Trophoblast cell (in vitro differentiated cells and primary cell): ENCODE results near the gene SNX33.

Source experiments
- DNase-seq, 2 donors: peaks; one replicate each; pipeline ENCODE4 v3.0.0-alpha.2; 2016
- H2AFZ ChIP-seq: 2 replicates; pipeline ENCODE4 v1.6.1; 2013; ENCODE audit warnings: low read length, moderate library complexity, mild to moderate bottlenecking; ENCODE audit not compliant: insufficient read depth, poor library complexity
- H2AK5ac ChIP-seq: 2 replicates; pipeline ENCODE4 v1.6.1; 2013; ENCODE audit warnings: mild to moderate bottlenecking, low read length
- H2BK120ac ChIP-seq: 2 replicates; pipeline ENCODE4 v1.6.1; 2013; ENCODE audit warnings: low read length, mild to moderate bottlenecking, moderate library complexity; ENCODE audit not compliant: insufficient read depth, poor library complexity
- H2BK12ac ChIP-seq: 2 replicates; pipeline ENCODE4 v1.6.1; 2013; ENCODE audit warnings: mild to moderate bottlenecking, low read length, moderate library complexity
- H2BK5ac ChIP-seq: 2 replicates; pipeline ENCODE4 v1.6.1; 2013; ENCODE audit warnings: low read length, low read depth, moderate library complexity, mild to moderate bottlenecking; ENCODE audit not compliant: poor library complexity
- H3K14ac ChIP-seq: 2 replicates; pipeline ENCODE4 v1.6.1; 2013; ENCODE audit warnings: mild to moderate bottlenecking, low read length
- H3K18ac ChIP-seq: 2 replicates; pipeline ENCODE4 v1.6.1; 2013; ENCODE audit warnings: mild to moderate bottlenecking, low read length
- H3K23ac ChIP-seq: 2 replicates; pipeline ENCODE4 v1.6.1; 2013; ENCODE audit warnings: low read length
- H3K27ac ChIP-seq: 2 replicates; pipeline ENCODE4 v1.5.1; 2013; ENCODE audit warnings: low read depth, mild to moderate bottlenecking, inconsistent platforms, low read length, moderate library complexity
- H3K27me3 ChIP-seq: 2 replicates; pipeline ENCODE4 v1.6.1; 2013; ENCODE audit warnings: inconsistent platforms, mild to moderate bottlenecking, low read length, moderate library complexity; ENCODE audit not compliant: insufficient read depth
- H3K36me3 ChIP-seq, 2 experiments: 1 replicate in 1 of 2; 2 replicates in 1 of 2; pipeline ENCODE4 v1.6.1; 2013; ENCODE audit warnings: low read length in 2 of 2, mild to moderate bottlenecking in 2 of 2, moderate library complexity in 1 of 2; ENCODE audit not compliant: insufficient read depth in 2 of 2, control insufficient read depth in 1 of 2
- H3K4ac ChIP-seq: 2 replicates; pipeline ENCODE4 v1.6.1; 2013; ENCODE audit warnings: low read depth, mild to moderate bottlenecking, low read length, moderate library complexity
- H3K4me1 ChIP-seq, 2 experiments: 1 replicate in 1 of 2; 2 replicates in 1 of 2; pipeline ENCODE4 v1.6.1; 2013; ENCODE audit warnings: low read length in 2 of 2, mild to moderate bottlenecking in 2 of 2, moderate library complexity in 1 of 2; ENCODE audit not compliant: insufficient read depth in 2 of 2, control insufficient read depth in 1 of 2
- H3K4me2 ChIP-seq: 2 replicates; pipeline ENCODE4 v1.6.1; 2013; ENCODE audit warnings: inconsistent platforms, mild to moderate bottlenecking, low read length, moderate library complexity
- H3K4me3 ChIP-seq: 2 replicates; pipeline ENCODE4 v1.5.1; 2013; ENCODE audit warnings: mild to moderate bottlenecking, low read depth, low read length, inconsistent platforms
- H3K79me1 ChIP-seq: one replicate; pipeline ENCODE4 v1.6.1; 2013; ENCODE audit warnings: low read length
- H3K79me2 ChIP-seq: 2 replicates; pipeline ENCODE4 v1.6.1; 2013; ENCODE audit warnings: low read length, mild to moderate bottlenecking; ENCODE audit not compliant: control insufficient read depth, insufficient read depth, poor library complexity
- H3K9ac ChIP-seq: 2 replicates; pipeline ENCODE4 v1.6.1; 2013; ENCODE audit warnings: mild to moderate bottlenecking, low read length
- H3K9me3 ChIP-seq: 2 replicates; pipeline ENCODE4 v1.6.1; 2013; ENCODE audit warnings: low read depth, mild to moderate bottlenecking, control low read depth, inconsistent platforms, low read length; ENCODE audit not compliant: insufficient read depth
- H4K12ac ChIP-seq: 2 replicates; pipeline ENCODE4 v1.6.1; 2013; ENCODE audit warnings: low read depth, mild to moderate bottlenecking, low read length, moderate library complexity
- H4K8ac ChIP-seq: 2 replicates; pipeline ENCODE4 v1.6.1; 2013; ENCODE audit warnings: low read depth, mild to moderate bottlenecking, low read length, moderate library complexity
- H4K91ac ChIP-seq: one replicate; pipeline ENCODE4 v1.6.1; 2013; ENCODE audit warnings: low read depth, mild to moderate bottlenecking, low read length, moderate library complexity
- WGBS: extraction: QIAGEN DNeasy Blood & Tissue Kit; methylation state at CpG from one replicate; pipeline ENCODE4 v1.1.7; 2013; ENCODE audit warnings: missing lambda C conversion rate; ENCODE audit not compliant: insufficient read length, insufficient coverage; ENCODE audit errors: extremely low coverage; 5-methylcytosine and 5-hydroxymethylcytosine counted together

Gene SNX33

GRCh38 chr15:75654201-75654907 is 6.6 kb downstream of the SNX33 start:
- Histone ChIP-seq H2AFZ (no peak overlapping the region), H3K4me1 (peaks cover 30 to 37% of the 10 kb centered on the region in 2 experiments), H3K79me1 (peaks cover 2% of the 10 kb centered on the region), H3K4ac (no peak overlapping the region), H2BK12ac (no peak overlapping the region), H3K9me3 (peaks cover 2% of the 10 kb centered on the region), H3K4me3 (no peak overlapping the region), H2BK5ac (no peak overlapping the region), H3K27ac (no peak overlapping the region), H3K18ac (no peak overlapping the region), H3K23ac (no peak overlapping the region), H3K27me3 (no peaks in the 10 kb centered on the region), H4K12ac (no peak overlapping the region), H3K14ac (no peak overlapping the region), H4K91ac (no peak overlapping the region), H3K4me2 (no peak overlapping the region), H4K8ac (no peak overlapping the region), H3K9ac (no peak overlapping the region), H3K79me2 (peaks cover 2% of the 10 kb centered on the region), H2BK120ac (no peak overlapping the region), H3K36me3 (peaks cover 36 to 45% of the 10 kb centered on the region in 2 experiments), H2AK5ac (no peak overlapping the region)
- DNase-seq: no peak
- WGBS: no CpG with 5 or more reads among the region's 4 CpGs

- no peak overlapping the region for H4K12ac ChIP-seq
- H3K4ac ChIP-seq: no peak overlapping the region
- no peak overlapping the region for H2BK12ac ChIP-seq
- H3K18ac ChIP-seq: no peak overlapping the region
- H3K4me3 ChIP-seq: no peak overlapping the region
- H2BK5ac ChIP-seq: no peak overlapping the region
- H3K79me2 ChIP-seq: peaks cover 2% of the 10 kb centered on the region
- H3K9me3 ChIP-seq: peaks cover 2% of the 10 kb centered on the region
- no CpG with 5 or more reads among the region's 4 CpGs for WGBS
- H3K23ac ChIP-seq: no peak overlapping the region
- H3K27ac ChIP-seq: no peak overlapping the region
- peaks cover 2% of the 10 kb centered on the region for H3K79me1 ChIP-seq
- no peaks in the 10 kb centered on the region for H3K27me3 ChIP-seq
- H3K9ac ChIP-seq: no peak overlapping the region
- H3K36me3 ChIP-seq: peaks cover 32 to 38% of the 10 kb centered on the region in 2 experiments
- no peak overlapping the region for H4K91ac ChIP-seq
- no peak overlapping the region for H2BK120ac ChIP-seq
- no peak overlapping the region for H4K8ac ChIP-seq
- no peak overlapping the region for H3K4me2 ChIP-seq
- no peak for DNase-seq
- H2AK5ac ChIP-seq: no peak overlapping the region
- peaks cover 26 to 30% of the 10 kb centered on the region in 2 experiments for H3K4me1 ChIP-seq
- no peak overlapping the region for H2AFZ ChIP-seq
- H3K14ac ChIP-seq: no peak overlapping the region
These were observed 8.2 kb downstream of the SNX33 start for GRCh38 chr15:75655931-75656330.

GRCh38 chr15:75656331-75656730 is 8.6 kb downstream of the SNX33 start:
- H4K91ac ChIP-seq: no peak overlapping the region
- no CpG with 5 or more reads among the region's 5 CpGs for WGBS

GRCh38 chr15:75656813-75657212 is 9.1 kb downstream of the SNX33 start:
- peaks cover 22 to 28% of the 10 kb centered on the region in 2 experiments for H3K4me1 ChIP-seq
- H3K4ac ChIP-seq: no peak overlapping the region
- no peak overlapping the region for H2BK5ac ChIP-seq
- H4K12ac ChIP-seq: no peak overlapping the region
- H3K4me3 ChIP-seq: no peak overlapping the region
- H3K23ac ChIP-seq: no peak overlapping the region
- no peak overlapping the region for H3K4me2 ChIP-seq
- no peak overlapping the region for H2AFZ ChIP-seq
- no peak overlapping the region for H3K27ac ChIP-seq
- H4K8ac ChIP-seq: no peak overlapping the region
- H3K79me1 ChIP-seq: peaks cover 2% of the 10 kb centered on the region
- no peak overlapping the region for H2AK5ac ChIP-seq
- no peak overlapping the region for H3K18ac ChIP-seq
- no peak for DNase-seq
- no peak overlapping the region for H4K91ac ChIP-seq
- no peak overlapping the region for H3K9ac ChIP-seq
- peaks cover 32 to 38% of the 10 kb centered on the region in 2 experiments for H3K36me3 ChIP-seq
- no peak overlapping the region for H2BK120ac ChIP-seq
- peaks cover 2% of the 10 kb centered on the region for H3K79me2 ChIP-seq
- H3K27me3 ChIP-seq: no peaks in the 10 kb centered on the region
- WGBS: no CpG with 5 or more reads among the region's 22 CpGs
- H3K14ac ChIP-seq: no peak overlapping the region
- H3K9me3 ChIP-seq: peaks cover 2% of the 10 kb centered on the region
- no peak overlapping the region for H2BK12ac ChIP-seq

More at GRCh38 chr15:75656331-75656730, 8.6 kb downstream of the SNX33 start:
- peaks cover 2% of the 10 kb centered on the region for H3K79me2 ChIP-seq
- peaks cover 32 to 38% of the 10 kb centered on the region in 2 experiments for H3K36me3 ChIP-seq
- H3K4ac ChIP-seq: no peak overlapping the region
- H3K14ac ChIP-seq: no peak overlapping the region
- no peak overlapping the region for H2AFZ ChIP-seq
- no peak for DNase-seq
- H3K27me3 ChIP-seq: no peaks in the 10 kb centered on the region
- H3K79me1 ChIP-seq: peaks cover 2% of the 10 kb centered on the region
- H3K4me3 ChIP-seq: no peak overlapping the region
- H2BK5ac ChIP-seq: no peak overlapping the region
- H3K4me2 ChIP-seq: no peak overlapping the region
- no peak overlapping the region for H3K27ac ChIP-seq
- H3K23ac ChIP-seq: no peak overlapping the region
- H3K18ac ChIP-seq: no peak overlapping the region
- H3K4me1 ChIP-seq: peaks cover 24 to 29% of the 10 kb centered on the region in 2 experiments
- H2AK5ac ChIP-seq: no peak overlapping the region
- H3K9me3 ChIP-seq: peaks cover 2% of the 10 kb centered on the region
- no peak overlapping the region for H2BK12ac ChIP-seq
- no peak overlapping the region for H3K9ac ChIP-seq
- H4K8ac ChIP-seq: no peak overlapping the region
- H2BK120ac ChIP-seq: no peak overlapping the region
- H4K12ac ChIP-seq: no peak overlapping the region
